Upper lobe of left lung (tissue), 6 donors: ENCODE measurements around the gene LRRC1. TPM values are rescaled to one million over a fixed set of nuclear protein-coding genes. Genes with fewer than 3 reads are reported as not detected.
"Not testable (repeated sequence)": the region's sequence is repeated elsewhere in the genome, so short reads cannot be mapped to it uniquely, and the experiment has no call there.

Experiments used
- ATAC-seq, 2 donors: fragments of 200-7000 bp; cut with Tn5 transposase; one replicate each; pipeline ENCODE4 v1.9.1; 2022; ENCODE audit warnings: mild to moderate bottlenecking in 2 of 2, moderate library complexity in 2 of 2; ENCODE audit not compliant: low FRiP score in 2 of 2
- DNase-seq, 2 donors: peaks; one replicate each; pipeline ENCODE4 v3.0.0-alpha.2; 2019 to 2020
- H3K27ac ChIP-seq, 4 donors: fragments of 200-600 bp; sonication (generic); one replicate each; pipeline ENCODE4 v1.5.1; 2016 to 2019
- H3K27me3 ChIP-seq, 4 donors: fragments of 200-600 bp; sonication (generic); one replicate each; pipeline ENCODE4 v1.5.1; 2017 to 2019
- H3K36me3 ChIP-seq, 4 donors: fragments of 200-600 bp; sonication (generic); one replicate each; pipeline ENCODE4 v1.5.1; 2016 to 2019
- H3K4me1 ChIP-seq, 4 donors: fragments of 200-600 bp; sonication (generic); one replicate each; pipeline ENCODE4 v1.5.1; 2018 to 2019
- H3K4me3 ChIP-seq, 4 donors: fragments of 200-600 bp; sonication (generic); one replicate each; pipeline ENCODE4 v1.5.1; 2017 to 2019; ENCODE audit warnings: mild to moderate bottlenecking in 2 of 4, moderate library complexity in 1 of 4
- H3K9me3 ChIP-seq, 4 donors: fragments of 200-600 bp; sonication (generic); one replicate each; pipeline ENCODE4 v1.5.1; 2018 to 2019
- EP300 ChIP-seq, 4 donors: sonication (generic); formaldehyde crosslinking; IDR thresholded peaks; one replicate each; pipeline ENCODE4 v1.5.1; 2017; ENCODE audit warnings: antibody characterized with exemption in 4 of 4, control low read depth in 2 of 4
- POLR2A ChIP-seq, 4 donors: fragments of 450-650 bp; IDR thresholded peaks; one replicate each; pipeline ENCODE4 v1.5.1; 2016 to 2017; ENCODE audit warnings: antibody characterized with exemption in 4 of 4, mild to moderate bottlenecking in 2 of 4
- POLR2AphosphoS5 ChIP-seq, 2 donors: sonication (generic); formaldehyde crosslinking; IDR thresholded peaks; one replicate each; pipeline ENCODE4 v1.5.1; 2017; ENCODE audit warnings: antibody characterized with exemption in 2 of 2
- WGBS, 2 donors: methylation state at CpG; one replicate each; pipeline ENCODE4 v1.1.5; 2017 to 2018; 5-methylcytosine and 5-hydroxymethylcytosine counted together
- total RNA-seq, 6 donors: library from RNA; depleted of rRNA in 4 of 6; stranded (reverse); fragments of >200 nt in 4 of 6; gene quantifications; one replicate each; pipeline versions ENCODE4 v1.1.0 to v1.2.1, GENCODE V29; 2016 to 2021
- TF ChIP-seq, protein P1 (sequence below), 6 experiments: fragments of 450-650 bp in 4 of 6; fragments of 200-600 bp in 2 of 6; sonication (generic) in 2 of 6; IDR thresholded peaks; one replicate each; pipeline ENCODE4 v1.5.1; 2016 to 2019; ENCODE audit warnings: antibody characterized with exemption in 6 of 6
- donor health status: DM: no; HTN: no; CAD: no; lungs with moderate emphysema.
- donor health status: DM: no; HTN: yes; CAD: no; lungs with severe emphysema.

The LRRC1 gene
- total RNA-seq, 6 donors from 2014 or later = 10.9 to 31.5 (median 19.4) TPM

DNA sequence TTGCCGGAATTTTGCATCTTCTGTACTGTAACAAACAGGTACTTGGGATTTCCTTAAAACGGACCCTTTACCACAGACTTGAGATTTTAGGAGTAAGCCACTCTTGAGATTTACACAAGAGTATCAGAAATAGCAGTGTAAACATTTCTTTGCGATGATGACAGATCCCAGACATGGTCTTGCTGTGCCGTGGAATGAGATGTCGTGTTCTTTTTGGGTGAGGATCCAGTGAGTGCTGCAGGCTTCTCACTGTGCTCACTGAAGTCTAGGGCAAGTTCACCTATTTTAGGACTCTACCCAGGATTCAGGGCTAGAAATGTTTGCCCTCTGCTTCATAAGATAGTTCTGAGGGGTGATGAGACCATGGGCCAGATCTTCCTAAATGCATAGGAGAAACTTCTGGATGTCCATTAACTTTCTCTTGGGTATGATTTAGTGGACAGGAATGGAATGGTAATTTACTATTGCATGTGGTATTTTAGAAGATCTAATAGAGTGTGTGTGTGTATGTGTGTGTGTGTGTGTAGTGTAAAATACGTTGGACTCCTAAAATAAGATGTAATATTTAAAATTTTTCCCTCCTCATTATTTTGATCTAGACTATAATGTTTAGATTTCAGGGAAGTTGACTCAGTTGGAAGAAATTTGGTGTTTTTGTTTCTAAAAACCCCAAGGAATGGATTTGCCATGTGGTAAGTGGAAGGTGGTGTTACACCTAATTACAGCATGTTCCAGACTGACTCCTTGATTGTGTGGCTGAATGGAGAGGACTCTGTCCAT, 8.5 kb downstream of the LRRC1 start:
- H3K9me3 ChIP-seq = no peaks in the 10 kb centered on the region
- H3K4me1 ChIP-seq = peaks cover 0 to 7% (median 0%) of the 10 kb centered on the region in 4 donors
- no peaks in the 10 kb centered on the region for H3K27me3 ChIP-seq
- no peaks in the 10 kb centered on the region for H3K36me3 ChIP-seq
- 55 to 76% methylated on average over 6 of the region's 6 CpGs for WGBS, 2 donors
- peak in 1 of 4 donors; percentile 23 for TF ChIP-seq EP300 (IDR thresholded peaks at IDR 0.05)
- TF ChIP-seq, protein P1, sequence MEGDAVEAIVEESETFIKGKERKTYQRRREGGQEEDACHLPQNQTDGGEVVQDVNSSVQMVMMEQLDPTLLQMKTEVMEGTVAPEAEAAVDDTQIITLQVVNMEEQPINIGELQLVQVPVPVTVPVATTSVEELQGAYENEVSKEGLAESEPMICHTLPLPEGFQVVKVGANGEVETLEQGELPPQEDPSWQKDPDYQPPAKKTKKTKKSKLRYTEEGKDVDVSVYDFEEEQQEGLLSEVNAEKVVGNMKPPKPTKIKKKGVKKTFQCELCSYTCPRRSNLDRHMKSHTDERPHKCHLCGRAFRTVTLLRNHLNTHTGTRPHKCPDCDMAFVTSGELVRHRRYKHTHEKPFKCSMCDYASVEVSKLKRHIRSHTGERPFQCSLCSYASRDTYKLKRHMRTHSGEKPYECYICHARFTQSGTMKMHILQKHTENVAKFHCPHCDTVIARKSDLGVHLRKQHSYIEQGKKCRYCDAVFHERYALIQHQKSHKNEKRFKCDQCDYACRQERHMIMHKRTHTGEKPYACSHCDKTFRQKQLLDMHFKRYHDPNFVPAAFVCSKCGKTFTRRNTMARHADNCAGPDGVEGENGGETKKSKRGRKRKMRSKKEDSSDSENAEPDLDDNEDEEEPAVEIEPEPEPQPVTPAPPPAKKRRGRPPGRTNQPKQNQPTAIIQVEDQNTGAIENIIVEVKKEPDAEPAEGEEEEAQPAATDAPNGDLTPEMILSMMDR (IDR thresholded peaks at IDR 0.05) = no peak
- H3K4me3 ChIP-seq = no peak overlapping the region
- no peak overlapping the region for H3K27ac ChIP-seq
- peak in 1 of 2 donors; percentile 1 for DNase-seq
- no peak for ATAC-seq

DNA sequence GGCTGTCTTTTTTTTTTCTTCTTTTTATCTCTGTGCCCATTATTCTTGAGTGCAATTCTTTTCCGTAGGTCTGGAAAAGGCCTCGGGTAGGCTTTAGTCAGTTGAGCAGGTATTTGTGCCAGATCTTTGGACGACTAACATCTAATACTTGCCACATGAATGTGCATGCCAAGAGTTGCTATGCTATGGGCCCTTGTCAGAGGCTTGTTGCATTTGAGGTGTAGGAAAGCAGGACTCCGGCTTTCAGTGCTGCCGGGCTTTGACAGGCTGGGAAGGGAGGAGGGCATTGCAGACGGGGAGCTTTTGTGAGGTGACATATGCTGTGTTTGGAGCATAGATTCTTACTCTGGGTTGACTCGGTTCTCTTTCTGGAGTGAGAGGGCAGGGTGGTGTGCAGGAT, 10.2 kb downstream of the LRRC1 start:
- no peak for DNase-seq
- Histone ChIP-seq H3K4me3 (no peak overlapping the region), H3K27ac (no peak overlapping the region), H3K9me3 (no peaks in the 10 kb centered on the region), H3K4me1 (peaks cover 0 to 7% (median 0%) of the 10 kb centered on the region in 4 donors), H3K36me3 (no peaks in the 10 kb centered on the region), H3K27me3 (no peaks in the 10 kb centered on the region)
- no peak for TF ChIP-seq EP300 (IDR thresholded peaks at IDR 0.05)
- WGBS, 2 donors = 78 to 83% methylated on average over 7 of the region's 7 CpGs
- ATAC-seq = no peak

DNA sequence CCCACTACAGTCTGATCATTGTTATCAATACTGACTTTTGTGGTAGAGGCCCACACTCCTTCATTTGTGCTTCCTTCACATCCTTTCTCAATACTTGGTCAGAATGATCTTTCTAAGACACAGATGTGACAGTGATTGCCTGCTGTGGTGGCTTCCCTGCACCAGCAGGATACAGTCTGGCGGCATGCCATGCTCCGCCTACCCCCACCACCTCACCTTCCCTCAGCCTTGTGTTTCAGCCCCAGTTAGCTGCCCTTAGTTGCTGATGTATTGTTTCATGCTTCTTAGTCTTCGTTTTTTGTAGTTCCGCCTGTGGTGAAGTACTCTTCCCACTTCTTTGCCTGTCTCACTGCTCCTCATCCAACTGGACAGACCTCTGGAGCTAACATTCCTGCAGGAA, 10.9 kb downstream of the LRRC1 start:
- H3K9me3 ChIP-seq = no peaks in the 10 kb centered on the region
- ATAC-seq = no peak
- DNase-seq = peak in 1 of 2 donors; percentile 29
- TF ChIP-seq, protein P1 (IDR thresholded peaks at IDR 0.05) = no peak
- no peak for TF ChIP-seq EP300 (IDR thresholded peaks at IDR 0.05)
- TF ChIP-seq POLR2AphosphoS5 (IDR thresholded peaks at IDR 0.05) = no peak
- no peak for TF ChIP-seq POLR2A (IDR thresholded peaks at IDR 0.05)
- peaks cover 0 to 9% (median under 1%) of the 10 kb centered on the region in 4 donors for H3K4me1 ChIP-seq
- H3K27me3 ChIP-seq = no peaks in the 10 kb centered on the region
- no peaks in the 10 kb centered on the region for H3K36me3 ChIP-seq
- H3K27ac ChIP-seq = no peak overlapping the region
- no peak overlapping the region for H3K4me3 ChIP-seq
- WGBS, 2 donors = 79 to 81% methylated on average over 4 of the region's 4 CpGs

- H3K36me3 ChIP-seq, H3K27me3 ChIP-seq, H3K9me3 ChIP-seq, ATAC-seq, H3K27ac ChIP-seq, DNase-seq, H3K4me3 ChIP-seq: not testable (repeated sequence)
- 89 to 98% methylated on average over 6 of the region's 6 CpGs for WGBS, 2 donors
- H3K4me1 ChIP-seq = peaks cover 0 to 13% (median 4%) of the 10 kb centered on the region in 4 donors
These were observed 12.8 kb downstream of the LRRC1 start for GRCh38 chr6:53807606-53808005.

DNA sequence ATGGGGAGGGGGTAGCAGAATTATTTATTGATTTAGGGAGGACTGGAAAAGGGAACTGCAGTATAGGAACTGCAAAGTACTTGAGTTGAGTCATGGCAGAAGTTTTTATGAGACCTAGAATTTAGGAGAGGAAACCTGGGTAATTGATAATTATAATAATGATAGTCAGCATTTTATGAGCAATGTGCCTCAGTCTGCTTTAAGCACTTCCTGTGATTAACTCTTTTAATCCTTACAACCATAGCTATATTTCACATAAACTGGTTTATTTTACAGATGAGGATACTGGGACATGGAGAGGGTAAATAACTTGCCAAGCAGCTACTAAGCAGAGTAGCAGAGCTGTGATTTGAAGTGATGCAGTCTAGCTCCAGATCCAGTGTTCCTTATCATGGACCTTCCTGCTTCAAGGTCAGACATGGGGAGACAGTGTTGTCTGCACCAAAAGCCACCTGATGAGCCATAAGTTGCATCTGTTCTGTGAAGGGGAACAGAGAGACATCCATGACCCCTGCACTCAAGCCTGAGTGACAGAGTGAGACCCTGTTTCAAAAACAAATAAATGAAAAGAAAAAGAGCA, 13.6 kb downstream of the LRRC1 start:
- no peak for TF ChIP-seq POLR2AphosphoS5 (IDR thresholded peaks at IDR 0.05)
- TF ChIP-seq, protein P1 (IDR thresholded peaks at IDR 0.05) = no peak
- no peak for TF ChIP-seq POLR2A (IDR thresholded peaks at IDR 0.05)
- TF ChIP-seq EP300 (IDR thresholded peaks at IDR 0.05) = no peak
- H3K4me1 ChIP-seq = peaks cover 0 to 9% (median 4%) of the 10 kb centered on the region in 4 donors

GRCh38 chr6:53809691-53810090, 14.9 kb downstream of the LRRC1 start:
- Histone ChIP-seq H3K27me3 (no peaks in the 10 kb centered on the region), H3K4me3 (no peak overlapping the region), H3K4me1 (peaks cover 0 to 9% (median 4%) of the 10 kb centered on the region in 4 donors), H3K36me3 (no peaks in the 10 kb centered on the region), H3K9me3 (no peaks in the 10 kb centered on the region), H3K27ac (no peak overlapping the region)
- WGBS, 2 donors = 87 to 92% methylated on average over 3 of the region's 3 CpGs
- no peak for ATAC-seq
- TF ChIP-seq, protein P1 (IDR thresholded peaks at IDR 0.05) = no peak
- TF ChIP-seq EP300 (IDR thresholded peaks at IDR 0.05) (no peak), POLR2AphosphoS5 (IDR thresholded peaks at IDR 0.05) (no peak), POLR2A (IDR thresholded peaks at IDR 0.05) (no peak)
- no peak for DNase-seq

More for the DNA sequence above, 13.6 kb downstream of the LRRC1 start:
- no peak overlapping the region for H3K27ac ChIP-seq
- no peak for DNase-seq
- H3K27me3 ChIP-seq = no peaks in the 10 kb centered on the region
- H3K36me3 ChIP-seq = no peaks in the 10 kb centered on the region
- H3K9me3 ChIP-seq = no peaks in the 10 kb centered on the region
- no peak overlapping the region for H3K4me3 ChIP-seq
- ATAC-seq = no peak
